CD4-positive, alpha-beta T cell treated with Interleukin-12 subunit alpha and Interleukin-12 subunit beta, for 1 hour (primary cell): ENCODE data around the gene LCLAT1.
A peak's percentile ranks its signal among the peaks of the same experiment; 100 is the strongest.

ENCODE experiments used
- DNase-seq: peaks from one replicate; pipeline ENCODE4 v3.0.0-alpha.2; 2020

Gene LCLAT1

DNA sequence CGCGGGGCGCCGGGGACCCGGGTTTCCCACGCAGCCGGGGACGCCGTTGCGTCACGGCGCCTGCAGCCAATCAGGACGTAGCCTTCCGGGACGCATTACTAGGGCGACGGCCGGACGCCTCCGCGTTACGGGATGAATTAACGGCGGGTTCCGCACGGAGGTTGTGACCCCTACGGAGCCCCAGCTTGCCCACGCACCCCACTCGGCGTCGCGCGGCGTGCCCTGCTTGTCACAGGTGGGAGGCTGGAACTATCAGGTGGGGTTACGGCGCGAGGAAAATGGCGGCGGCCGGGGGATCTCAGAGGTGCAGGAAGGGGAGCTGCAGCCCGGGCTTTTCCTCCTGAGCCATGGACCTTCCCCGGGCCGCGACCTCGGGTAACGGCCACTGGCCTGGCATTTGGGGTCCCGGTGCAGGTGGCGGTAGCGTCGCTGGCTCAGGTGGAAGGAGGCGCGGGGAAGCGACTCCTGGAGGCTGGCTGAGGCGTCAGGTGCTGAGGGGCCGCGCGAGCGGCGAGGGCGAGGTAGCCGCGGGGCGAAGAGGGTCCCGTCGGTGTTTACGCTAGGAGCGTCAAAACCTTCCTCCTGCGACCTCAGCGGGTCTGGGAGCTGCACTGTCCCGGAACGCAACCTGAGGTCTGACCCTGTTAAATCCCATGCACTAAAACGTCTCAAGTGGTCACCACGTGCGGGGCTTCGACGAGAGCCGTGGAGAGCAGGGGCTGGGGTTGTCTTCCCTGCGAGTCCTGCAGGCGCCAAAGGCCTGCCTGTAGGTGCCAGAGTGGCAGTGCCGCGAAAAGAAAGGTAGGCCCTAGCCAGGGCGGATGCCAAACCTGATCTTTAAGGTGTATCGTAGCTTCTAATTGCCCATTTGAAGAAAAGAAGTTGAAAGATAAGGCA, at the start of gene LCLAT1:
Gene LCLAT1 (plus strand): TSS at position 98 of the 897 bp plus-strand sequence. CDS start 78,345 bp downstream, outside the sequence.
- peak; percentile 89 for DNase-seq

DNA sequence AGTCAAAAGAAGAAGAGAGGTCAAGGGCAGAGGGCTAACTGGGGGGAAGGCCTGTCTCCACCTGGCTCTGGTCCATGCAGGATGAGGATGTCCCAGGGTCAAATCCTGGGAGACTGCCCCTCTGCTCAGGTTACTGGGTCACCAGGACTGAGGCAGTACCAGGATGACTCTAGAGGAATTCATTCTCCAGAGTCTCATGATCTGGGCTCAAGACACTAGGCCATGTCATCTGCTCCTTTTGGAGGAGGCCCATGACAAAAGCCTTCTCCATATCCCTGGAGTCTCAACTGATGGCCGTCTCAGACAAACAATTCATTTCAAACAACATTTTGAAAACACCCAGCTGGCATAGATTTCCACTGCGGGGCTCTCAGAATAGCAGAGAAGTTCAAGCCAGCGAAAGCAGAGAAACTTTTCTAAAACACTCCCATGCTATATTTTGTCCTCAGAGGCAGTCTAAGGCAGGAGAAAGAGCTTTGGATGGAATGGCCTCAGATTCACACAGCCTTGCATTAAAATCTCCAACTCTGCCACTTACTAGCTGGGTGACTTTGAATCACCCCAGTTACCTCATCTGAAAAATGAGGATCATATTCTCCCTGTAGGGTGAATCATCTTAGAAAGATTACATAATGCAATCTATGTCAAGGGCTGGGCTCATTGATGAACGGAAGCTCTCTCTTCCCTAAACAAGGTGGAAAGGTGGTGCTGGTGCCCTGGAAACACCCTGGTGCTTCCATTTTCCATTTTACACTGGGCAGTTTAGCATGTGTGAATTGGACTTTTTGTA, 48.8 kb upstream of the LCLAT1 start:
- no peak for DNase-seq

DNA sequence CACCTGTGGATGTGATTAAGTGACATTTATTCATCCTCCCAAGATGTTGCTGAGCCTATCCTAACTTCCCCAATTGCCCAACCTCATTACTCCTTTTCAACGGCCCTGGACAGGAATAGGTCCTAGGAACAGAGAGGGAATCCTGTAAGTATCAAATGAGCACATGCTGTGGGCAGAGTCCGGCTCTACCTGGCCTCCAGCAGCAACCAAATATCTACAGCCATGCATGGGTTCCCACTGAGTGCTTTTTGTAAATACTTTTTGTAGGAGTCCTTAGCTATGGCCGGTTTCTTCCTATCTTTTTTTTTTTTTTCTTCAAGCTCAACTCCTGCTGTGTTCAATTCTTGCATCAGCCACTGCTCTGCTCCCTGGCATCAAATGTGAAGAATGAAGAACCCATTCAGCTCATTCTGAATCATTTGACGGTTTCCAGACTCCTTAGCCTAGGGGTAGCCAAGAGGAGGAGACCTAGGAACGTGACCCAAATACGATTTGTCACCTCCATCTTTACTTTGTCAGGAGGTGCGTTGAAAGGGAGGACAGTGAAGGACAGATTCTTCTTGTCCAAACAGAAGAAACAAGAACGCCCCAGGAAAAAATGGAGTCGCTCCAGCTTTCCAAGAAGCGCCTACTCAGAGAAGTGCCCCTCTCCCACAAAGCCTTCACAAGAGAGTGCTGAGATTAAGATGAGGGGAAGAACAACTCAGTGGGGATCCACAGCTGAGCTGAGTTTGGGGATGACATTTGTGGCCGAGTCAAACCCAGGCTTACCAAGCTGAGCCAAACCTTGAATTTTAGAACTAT, 46.7 kb upstream of the LCLAT1 start:
- DNase-seq, result no peak

DNA sequence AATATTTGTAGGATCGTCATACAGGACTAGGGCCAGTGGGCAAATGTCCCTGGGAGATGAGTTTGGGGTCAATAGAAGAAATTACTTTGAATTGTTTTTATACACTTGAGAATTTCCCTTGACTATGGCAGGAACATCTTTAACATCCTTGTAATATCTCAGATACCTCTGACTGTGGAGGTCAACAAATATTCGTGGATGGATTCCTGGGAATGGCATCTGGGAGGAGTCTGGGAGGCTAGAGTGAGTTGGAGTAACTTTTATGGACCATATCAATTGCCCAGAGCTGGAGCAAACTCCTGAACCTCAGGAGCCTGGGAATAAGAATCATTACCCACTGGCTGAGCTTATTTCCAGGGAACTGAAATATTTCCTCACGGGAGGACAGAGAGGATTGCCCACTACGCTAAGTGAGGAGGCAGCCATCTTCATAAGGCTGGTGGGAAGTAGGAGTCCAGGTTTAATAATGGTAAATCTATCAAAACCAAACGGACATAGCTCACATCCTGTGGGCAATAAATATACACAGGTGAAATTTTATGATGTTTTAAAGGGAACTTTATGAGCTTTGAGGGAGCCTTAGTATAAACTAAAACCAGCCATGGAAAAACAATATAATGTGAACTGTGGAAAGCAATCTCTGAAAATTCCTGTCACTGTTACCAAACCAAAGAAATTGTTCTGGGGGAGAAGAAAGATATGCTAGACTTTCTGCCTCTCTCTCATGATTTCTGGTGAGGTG, 44.4 kb upstream of the LCLAT1 start:
- no peak for DNase-seq

DNA sequence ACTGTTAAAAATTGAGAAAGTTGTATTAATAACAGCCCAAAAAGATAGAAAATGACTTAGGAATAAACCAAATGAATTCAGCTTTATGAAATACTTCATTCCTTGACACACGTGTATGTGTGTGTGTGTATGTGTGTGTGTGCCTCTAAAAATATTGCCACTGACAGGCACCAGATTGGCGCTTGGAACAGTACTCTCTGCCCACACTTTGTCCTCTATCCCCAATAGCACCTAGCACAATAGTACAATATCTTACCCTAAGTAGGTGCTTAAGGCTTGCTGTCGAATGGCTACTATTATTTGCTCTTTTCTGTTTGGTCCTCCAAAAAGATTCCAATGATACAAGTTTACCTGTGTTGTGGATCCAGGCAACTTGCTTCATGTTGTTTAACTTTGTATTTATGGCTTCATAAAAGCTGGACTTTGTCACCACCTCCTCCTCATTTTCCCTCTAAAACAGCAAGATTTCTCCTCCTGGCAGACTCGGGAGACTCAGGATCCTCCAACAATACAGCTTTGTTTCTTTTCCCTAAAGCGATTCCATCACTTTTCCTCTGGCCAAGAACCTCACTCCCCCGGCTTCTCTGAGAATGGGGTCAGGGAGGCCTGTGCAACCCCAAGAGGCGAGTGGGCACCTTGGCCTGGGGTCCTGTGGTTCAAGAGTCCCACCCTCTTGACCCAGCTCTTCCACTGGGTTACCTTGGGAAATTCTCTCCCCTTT, 43.3 kb upstream of the LCLAT1 start:
- DNase-seq, result no peak

DNA sequence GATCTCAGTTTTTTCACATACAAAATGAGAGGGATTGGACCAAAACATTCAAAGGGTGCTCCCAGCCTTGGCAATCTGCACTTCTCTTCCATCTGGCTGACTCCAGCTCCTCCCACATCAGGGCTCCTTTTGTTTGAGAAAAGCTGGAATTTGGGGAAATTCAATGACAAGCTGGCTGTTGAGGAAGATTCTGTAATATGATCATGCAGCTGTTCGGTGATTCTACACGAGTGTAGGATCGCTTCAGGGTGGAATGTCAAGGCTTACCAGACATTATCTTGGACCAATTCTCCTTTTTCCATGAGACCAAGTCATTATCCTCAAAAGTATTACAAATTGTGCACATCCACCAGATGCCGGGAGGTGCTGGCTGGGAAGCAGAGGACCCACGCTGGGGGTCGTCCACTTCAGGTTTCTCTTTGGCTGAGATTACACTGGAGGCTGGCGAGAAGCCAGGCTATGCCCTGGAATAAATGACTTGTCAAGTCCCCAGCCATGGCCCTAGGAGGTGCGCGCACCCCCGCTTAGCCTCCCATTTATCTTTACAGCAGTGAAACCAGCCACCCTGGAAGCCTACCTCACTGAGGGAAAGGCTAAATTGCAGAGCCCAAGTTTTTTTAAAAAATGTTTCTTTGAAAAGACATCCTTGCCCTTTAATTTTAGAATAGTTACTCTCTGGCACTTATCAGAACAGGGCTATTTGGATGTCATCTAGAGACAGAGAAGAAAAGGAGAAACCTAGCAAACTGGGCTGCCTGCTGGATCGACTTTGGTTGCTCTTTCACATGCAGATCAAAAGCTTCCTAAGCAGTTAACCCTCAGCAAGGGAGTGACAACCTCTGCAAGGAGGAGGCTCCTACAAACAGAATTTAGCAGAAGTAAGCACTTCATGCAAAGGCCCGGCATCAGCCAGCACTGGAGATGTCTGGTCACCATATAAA, 42.5 kb upstream of the LCLAT1 start:
- DNase-seq, result no peak

DNA sequence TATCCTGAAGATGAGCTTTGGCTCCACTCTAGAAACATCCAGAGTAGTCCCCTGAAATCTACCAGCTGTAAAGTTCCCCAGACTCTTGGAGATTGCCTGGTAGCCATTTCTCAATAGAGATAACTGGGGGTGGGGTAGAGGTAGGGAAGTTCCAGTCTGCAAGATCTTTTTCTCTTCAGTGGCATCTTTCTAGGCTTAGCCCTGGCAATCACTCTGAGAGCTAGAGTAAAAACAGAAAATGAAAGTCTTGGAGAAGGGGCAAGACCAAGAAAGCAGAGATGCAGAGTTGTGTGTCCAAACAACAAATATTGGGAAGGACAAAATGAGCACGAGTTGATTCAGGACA, 41.8 kb upstream of the LCLAT1 start:
- DNase-seq, result no peak

DNA sequence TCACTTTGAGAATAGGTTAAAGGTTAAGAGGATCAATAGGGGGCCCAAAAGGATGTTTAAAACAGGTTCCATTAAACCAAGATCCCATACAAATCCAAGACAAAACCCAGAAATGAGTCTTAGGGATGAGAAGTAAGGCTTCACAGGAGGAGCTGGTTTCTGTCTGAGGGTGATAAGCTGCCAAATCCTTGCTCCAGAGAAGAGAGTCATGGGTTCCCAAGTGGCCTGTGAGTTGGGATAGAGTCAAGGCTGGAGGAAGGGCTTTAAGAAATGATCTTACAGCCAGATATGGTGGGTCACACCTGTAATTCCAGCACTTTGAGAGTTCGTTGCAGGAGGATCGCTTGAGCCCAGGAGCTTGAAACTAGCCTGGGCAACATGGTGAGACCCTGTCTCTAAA, 40.2 kb upstream of the LCLAT1 start:
- DNase-seq, result no peak

DNA sequence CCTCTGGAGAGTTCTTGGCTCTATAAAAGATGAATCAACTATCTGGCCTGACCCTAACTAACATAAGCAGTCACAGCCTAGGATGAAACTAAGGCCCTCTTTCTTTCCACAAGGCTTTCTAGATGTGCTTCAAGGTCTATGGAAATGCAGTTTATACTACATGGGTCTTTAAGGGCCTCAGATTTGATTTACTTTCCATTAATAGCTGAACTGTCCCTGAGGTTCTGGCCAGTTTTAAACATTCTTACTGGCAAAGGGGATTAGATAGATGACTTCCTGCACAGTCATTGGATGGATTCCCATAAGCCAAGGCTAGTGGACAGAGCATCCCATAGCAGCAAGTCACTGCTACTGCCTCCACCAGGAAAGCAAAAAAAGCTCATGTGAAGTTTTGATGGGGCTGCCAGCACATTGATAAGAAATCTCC, 38.1 kb upstream of the LCLAT1 start:
- DNase-seq, result no peak

DNA sequence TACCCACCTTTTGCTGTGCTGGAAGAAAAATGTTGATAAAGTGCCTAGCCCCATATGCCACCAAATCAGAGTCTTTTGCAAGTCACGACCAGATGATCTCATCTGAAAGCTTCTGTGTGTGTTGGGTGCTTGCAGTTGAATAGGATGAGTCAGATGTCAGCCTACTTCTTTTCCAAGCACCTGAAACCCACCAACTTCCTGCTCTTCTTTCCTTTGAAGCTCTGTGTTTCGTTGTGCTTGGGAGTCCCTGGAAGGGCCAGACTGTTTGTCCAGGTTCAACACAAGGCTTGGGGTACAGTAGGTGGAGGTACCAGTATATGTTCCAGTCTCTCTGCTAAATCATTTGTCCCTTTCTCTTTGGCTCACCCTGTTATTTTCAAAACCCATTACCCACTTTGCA, 36.8 kb upstream of the LCLAT1 start:
- no peak for DNase-seq

DNA sequence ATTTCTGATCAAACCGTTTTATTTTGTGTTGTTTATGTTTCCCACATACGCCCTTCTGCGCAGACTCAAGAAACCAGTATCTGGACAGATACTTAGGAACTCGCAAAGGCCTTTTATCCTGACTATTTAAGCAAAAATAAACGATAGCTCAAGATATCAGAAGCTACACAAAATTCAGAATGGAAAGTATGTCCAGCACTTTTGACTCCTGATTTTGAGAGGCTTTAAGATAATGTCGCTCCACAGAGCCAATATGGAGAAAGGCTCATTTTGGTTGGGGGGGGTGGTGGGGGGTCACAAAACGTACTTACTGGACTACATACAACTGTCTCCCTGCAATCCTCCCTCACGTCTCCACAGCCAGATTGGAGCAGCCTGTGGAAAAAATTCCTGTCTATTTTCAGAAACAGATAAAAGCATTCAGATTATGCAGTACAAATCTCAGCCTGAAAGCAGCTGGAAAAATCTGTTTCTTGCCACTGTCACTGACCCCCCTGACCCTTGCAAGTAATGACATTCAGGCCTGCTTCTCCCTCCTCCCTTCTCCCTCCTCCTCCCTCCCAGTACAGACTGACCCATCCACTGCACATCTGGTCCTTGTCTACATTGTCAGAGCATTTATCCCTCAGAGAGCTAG, 34.9 kb upstream of the LCLAT1 start:
- no peak for DNase-seq

DNA sequence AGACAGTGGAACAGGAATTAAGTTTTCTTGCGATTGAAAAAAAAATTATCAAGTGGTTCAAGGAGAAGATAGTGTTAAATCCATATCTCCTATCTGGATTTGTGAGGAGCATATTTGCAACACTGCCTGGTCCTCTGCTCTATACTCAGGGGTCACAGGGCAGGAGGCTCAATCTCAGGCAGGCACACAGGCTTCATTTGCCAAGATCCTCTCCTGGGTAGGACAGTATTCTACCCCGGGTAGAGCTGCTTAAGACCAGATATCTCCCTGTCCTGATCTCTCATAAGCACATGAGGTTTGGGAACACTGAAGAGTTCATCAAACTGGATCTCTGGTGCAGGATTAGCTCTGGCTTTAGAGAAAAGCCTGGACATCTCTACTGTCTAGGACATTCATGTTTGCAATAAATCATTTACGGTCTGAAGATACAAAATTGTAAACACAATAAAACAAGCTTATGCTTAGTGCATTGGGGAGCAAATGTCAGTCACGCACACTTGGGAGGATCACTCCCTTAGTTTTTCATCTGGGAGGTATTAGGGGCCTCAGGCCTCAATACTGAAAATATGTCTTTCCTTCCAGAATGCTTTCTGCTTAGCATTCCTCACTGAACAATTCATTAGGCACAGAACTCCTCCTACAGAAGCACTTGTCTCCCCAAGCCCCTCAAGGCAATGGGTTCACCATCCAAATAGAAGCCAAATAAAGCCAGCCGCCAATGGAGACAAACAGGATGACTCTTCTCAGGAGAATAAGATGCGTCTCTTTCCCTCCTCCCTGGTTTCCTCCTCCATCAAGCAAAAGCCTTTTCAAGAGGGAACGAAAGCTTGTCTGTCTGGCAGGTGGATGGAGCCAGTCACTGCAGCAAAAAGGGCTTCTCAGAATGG, 34.1 kb upstream of the LCLAT1 start:
- no peak for DNase-seq

DNA sequence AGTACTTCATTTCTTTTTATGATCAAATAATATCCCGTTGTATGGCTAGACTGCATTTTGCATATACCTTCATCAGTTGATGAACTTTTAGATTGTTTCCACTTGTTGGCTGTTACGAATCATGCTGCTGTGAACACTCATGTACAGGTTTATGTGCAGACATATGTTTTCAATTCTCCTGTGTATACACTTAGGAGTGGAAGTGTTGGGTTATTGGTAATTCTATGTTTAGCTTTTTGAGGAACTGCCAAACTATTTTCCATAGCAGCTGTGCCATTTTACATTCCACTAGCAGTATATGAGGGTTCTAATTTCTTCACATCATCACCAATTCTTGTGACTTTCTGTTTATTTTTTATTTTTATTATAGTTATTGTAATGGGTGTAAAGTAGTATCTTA, 32.1 kb upstream of the LCLAT1 start:
- DNase-seq, result no peak

DNA sequence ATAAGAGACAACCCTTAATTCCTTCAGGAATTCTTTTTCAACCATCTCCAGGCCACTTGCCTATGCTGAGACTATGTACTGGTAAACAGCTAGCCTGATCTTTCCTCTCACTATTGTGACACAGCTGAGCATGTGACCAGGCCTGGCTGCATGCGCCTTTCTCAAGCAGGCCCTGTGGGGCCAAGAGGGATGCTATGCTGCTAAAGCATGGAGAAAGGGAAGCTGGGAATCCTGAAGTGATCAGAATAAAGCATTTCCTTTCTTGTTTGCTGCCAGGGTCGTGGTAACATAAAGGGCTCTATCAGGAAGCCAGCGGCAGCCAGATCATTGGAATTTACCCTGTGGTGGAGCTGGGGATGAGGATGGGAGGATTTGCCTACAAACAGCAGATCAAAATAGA, 29.8 kb upstream of the LCLAT1 start:
- no peak for DNase-seq

DNA sequence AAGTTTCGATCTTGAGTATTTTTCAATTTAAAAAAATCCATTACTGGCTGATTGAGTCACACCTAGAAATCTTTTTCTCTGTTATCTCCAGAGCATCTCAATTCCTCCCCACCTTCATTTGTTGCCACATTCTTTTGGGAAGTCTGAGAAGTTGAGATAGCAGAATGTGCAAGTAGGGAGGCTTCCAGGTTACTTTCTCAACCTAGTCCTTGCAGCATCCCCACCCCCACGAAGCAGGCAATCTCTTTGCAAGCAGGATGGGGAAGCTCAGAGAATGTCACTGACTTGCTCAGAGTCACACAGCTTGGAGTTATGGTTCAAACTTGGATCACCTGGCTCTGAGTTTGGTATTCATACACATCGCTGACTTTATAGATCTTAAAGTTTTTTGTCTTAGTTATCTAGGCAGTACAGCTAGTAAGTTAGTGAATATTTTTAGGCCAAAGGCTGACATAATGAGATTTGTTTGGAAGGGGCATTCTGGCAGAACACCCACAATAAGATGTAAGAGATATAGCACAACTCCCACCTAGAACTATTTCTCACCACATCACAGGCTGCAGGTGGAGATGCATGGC, 25.9 kb upstream of the LCLAT1 start:
- DNase-seq, result peak; percentile 32

DNA sequence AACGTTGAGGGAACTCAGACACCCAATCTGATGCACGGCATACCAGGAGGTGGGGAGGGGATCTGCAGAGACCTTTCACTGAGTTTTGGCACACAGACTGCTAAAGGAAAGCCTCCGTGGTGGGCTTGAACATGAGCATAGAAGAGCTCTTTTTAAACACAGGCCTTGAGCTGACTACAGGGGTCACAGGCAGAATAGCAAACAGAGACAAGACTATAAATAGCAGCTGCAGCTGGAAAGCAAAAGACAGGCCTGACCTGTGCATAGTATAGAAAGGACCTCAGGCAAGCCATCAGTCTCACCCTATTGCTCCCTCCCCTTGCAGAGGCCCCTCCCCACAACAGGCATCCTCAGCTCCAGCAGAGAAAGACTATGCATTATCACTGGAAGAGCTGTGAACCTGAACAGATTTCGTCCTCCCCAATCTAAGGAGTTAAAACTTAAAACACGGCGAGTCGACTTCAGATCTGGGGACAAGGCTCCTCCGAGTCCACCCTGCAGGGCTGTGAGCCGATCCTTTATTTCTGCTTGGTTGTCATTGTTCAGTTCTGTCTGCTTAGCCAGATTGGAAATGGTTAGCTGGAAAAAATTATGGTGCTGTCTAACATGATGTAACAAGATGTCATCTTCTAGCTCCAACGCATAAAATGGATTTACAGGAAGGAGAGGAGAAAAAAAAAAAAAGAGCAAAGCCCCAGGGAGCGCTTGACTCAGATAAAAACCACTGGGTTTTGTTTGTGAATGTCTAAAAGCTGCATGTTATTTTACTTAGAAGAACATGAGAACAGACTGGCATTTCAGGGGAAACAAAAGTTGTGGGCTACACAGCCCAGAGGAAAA, 25.2 kb upstream of the LCLAT1 start:
- no peak for DNase-seq

DNA sequence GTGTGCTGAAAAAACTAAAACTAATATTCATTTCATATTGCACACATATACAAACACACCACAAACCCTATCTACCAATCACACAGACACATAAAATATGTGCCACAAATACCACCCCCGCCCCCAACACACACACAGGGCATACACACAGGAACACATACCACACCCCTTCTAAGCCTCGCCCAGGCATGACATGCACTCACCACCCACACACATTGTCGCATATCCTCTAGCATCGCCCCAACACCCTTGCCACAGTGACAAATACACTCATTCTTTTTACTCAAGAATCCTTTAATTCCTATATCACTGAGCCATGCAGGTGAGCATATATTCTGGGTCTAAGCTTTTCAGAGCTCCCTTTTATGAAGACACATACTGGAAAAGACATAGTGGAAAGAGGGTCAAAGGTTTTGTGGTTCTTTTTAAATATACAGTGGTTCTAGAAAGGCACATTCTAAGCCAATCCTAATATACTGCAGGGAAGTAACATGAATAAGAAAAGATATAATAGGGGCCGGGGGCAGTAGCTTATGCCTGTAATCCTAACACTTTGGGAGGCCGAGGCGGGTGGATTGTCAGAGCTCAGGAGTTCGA, 24.5 kb upstream of the LCLAT1 start:
- DNase-seq, result peak; percentile 77
